HG03175 (cell line): ENCODE data around the gene MSH6.
"Not testable (repeated sequence)": the region's sequence is repeated elsewhere in the genome, so short reads cannot be mapped to it uniquely, and the experiment has no call there.

Source experiments
- ATAC-seq: cut with Tn5 transposase; IDR thresholded peaks from one replicate; pipeline ENCODE4 v1.9.1; 2021; ENCODE audit warnings: mild to moderate bottlenecking, moderate library complexity; ENCODE audit not compliant: unreplicated experiment

MSH6 gene

DNA sequence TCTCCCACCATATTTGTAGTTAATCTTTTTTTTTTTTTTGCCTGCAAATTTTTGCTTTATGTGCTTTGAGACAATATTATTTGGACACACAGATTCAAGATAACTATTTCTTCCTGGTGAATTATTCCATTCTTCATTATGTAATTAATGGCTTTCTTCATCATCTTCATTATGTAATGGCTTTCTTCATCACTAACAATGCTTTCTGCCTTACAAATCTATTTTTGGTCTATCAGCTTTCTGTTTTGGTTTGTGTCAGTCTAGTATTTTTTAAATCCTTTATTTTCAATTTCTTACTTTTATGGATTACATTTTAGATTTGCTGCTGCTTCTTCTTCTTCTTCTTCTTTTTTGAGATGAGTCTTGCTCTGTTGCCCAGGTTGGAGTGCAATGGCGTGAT is 60.5 kb downstream of the MSH6 start:
- ATAC-seq = no peak

DNA sequence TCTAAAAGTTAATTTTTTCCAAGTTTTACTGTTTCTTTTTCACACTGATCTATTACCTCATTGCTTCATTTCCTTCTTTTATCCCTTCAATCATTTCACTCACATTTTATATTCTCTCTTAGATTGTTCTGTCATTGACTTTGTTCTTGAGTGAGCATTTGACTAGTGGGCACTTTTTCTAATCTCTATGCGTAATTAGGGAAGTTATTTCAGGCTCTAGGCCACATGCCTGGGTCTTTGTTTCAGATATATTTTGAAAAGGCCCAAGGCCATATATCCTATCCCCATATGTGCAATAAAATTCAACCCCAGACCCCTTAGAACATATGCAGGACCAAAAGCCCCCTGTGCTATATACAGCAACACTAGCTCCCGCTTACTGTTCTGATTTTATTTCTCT is 61.2 kb downstream of the MSH6 start:
- ATAC-seq = no peak

GRCh38 chr2:47849368-47849767 is 66.4 kb downstream of the MSH6 start:
- no peak for ATAC-seq

- ATAC-seq = no peak
Measured at GRCh38 chr2:47850198-47850597, 67.3 kb downstream of the MSH6 start.

- ATAC-seq = not testable (repeated sequence)
Measured at GRCh38 chr2:47853067-47853777, 70.3 kb downstream of the MSH6 start.
